Prostate gland (tissue), 2 donors: ENCODE results near the gene HOXA5. TPM values are rescaled to one million over a fixed set of nuclear protein-coding genes. Genes with fewer than 3 reads are reported as not detected.

ENCODE experiments used
- DNase-seq: peaks from one replicate; pipeline ENCODE4 v3.0.0-alpha.2; 2019; ENCODE audit warnings: low spot score
- H3K27ac ChIP-seq, 2 donors: fragments of 200-600 bp; sonication (generic); 2 replicates each; pipeline ENCODE4 v1.5.1; 2017 to 2019
- H3K27me3 ChIP-seq: fragments of 200-600 bp; sonication (generic); replicated peaks from 2 replicates; pipeline ENCODE4 v1.5.1; 2019; ENCODE audit not compliant: insufficient read depth
- H3K36me3 ChIP-seq, 2 donors: fragments of 200-600 bp; sonication (generic); 1 replicate in 1 of 2; 2 replicates in 1 of 2; pipeline versions ENCODE4 v1.5.1 to v1.8.1; 2017 to 2019
- H3K4me1 ChIP-seq: fragments of 200-600 bp; sonication (generic); replicated peaks from 2 replicates; pipeline ENCODE4 v1.5.1; 2019
- H3K4me3 ChIP-seq, 2 donors: fragments of 200-600 bp; sonication (generic); 2 replicates each; pipeline ENCODE4 v1.5.1; 2017 to 2019
- H3K9me3 ChIP-seq: fragments of 200-600 bp; sonication (generic); 2 replicates; pipeline ENCODE4 v1.5.1; 2017
- CTCF ChIP-seq, 4 experiments: fragments of 200-600 bp in 2 of 4; fragments of 450-650 bp in 2 of 4; sonication (generic) in 2 of 4; IDR thresholded peaks; 1 replicate in 3 of 4; 2 replicates in 1 of 4; pipeline ENCODE4 v1.5.1; 2016 to 2019; ENCODE audit warnings: antibody characterized with exemption in 4 of 4, mild to moderate bottlenecking in 2 of 4, moderate library complexity in 2 of 4
- POLR2A ChIP-seq: fragments of 450-650 bp; IDR thresholded peaks from one replicate; pipeline ENCODE4 v1.6.1; 2016; ENCODE audit warnings: antibody characterized with exemption, mild to moderate bottlenecking
- POLR2AphosphoS5 ChIP-seq: sonication (generic); formaldehyde crosslinking; IDR thresholded peaks from one replicate; pipeline ENCODE4 v1.6.1; 2017; ENCODE audit warnings: antibody characterized with exemption
- WGBS: methylation state at CpG from one replicate; pipeline ENCODE4 v1.1.5; 2018; 5-methylcytosine and 5-hydroxymethylcytosine counted together
- intact Hi-C: fragments of 100-400 bp; cut with DNase I; formaldehyde crosslinking; loops from one replicate; pipeline ENCODE4 v1.14.2; 2022
- total RNA-seq, 2 donors: library from RNA; depleted of rRNA; stranded (reverse); fragments of >200 nt; gene quantifications; one replicate each; pipeline ENCODE4 v1.1.0, GENCODE V29; 2016

The HOXA5 gene
- total RNA-seq, 2 donors from 2014 or later: 3.7 to 12.9 TPM

GRCh38 chr7:27169658-27170425 lies 26.4 kb upstream of the HOXA5 start:
- no peak for DNase-seq
- intact Hi-C loops: loop anchor here (5.0 kb wide), 1 partner anchor 968 kb away; the partner anchor contains the start of genes CBX3 and HNRNPA2B1
- Histone ChIP-seq H3K9me3 (no peaks in the 10 kb centered on the region), H3K4me3 (peak overlapping the region; percentile 61 to 80), H3K4me1 (no peaks in the 10 kb centered on the region), H3K36me3 (no peaks in the 10 kb centered on the region), H3K27me3 (no peaks in the 10 kb centered on the region), H3K27ac (peak overlapping the region; percentile 96)
- TF ChIP-seq CTCF (IDR thresholded peaks at IDR 0.05) (peak in 1 of 4 experiments; percentile 2), POLR2AphosphoS5 (no peak)
- WGBS: 5% methylated on average over 32 of the region's 46 CpGs

- H3K27ac ChIP-seq: peak overlapping the region; percentile 96
- H3K4me3 ChIP-seq: peak overlapping the region; percentile 61 to 80
- intact Hi-C loops: loop anchor here (5.0 kb wide), 1 partner anchor 966 kb away; the partner anchor contains the start of genes CBX3 and HNRNPA2B1
- no peaks in the 10 kb centered on the region for H3K27me3 ChIP-seq
- H3K36me3 ChIP-seq: no peaks in the 10 kb centered on the region
- H3K4me1 ChIP-seq: no peaks in the 10 kb centered on the region
- H3K9me3 ChIP-seq: no peaks in the 10 kb centered on the region
- TF ChIP-seq POLR2AphosphoS5: no peak
- peak; percentile 34 for TF ChIP-seq POLR2A
- no peak for TF ChIP-seq CTCF (IDR thresholded peaks at IDR 0.05)
- peak; percentile 79 for DNase-seq
- WGBS: 7% methylated on average over 25 of the region's 25 CpGs
Observed at GRCh38 chr7:27168265-27168947, 24.9 kb upstream of the HOXA5 start.

- H3K9me3 ChIP-seq: no peaks in the 10 kb centered on the region
- H3K4me3 ChIP-seq: peak overlapping the region; percentile 61 to 80
- no peaks in the 10 kb centered on the region for H3K27me3 ChIP-seq
Observed at GRCh38 chr7:27167916-27168264, 24.4 kb upstream of the HOXA5 start.

More at GRCh38 chr7:27167916-27168264, 24.4 kb upstream of the HOXA5 start:
- H3K27ac ChIP-seq: peak overlapping the region; percentile 96
- no peaks in the 10 kb centered on the region for H3K4me1 ChIP-seq
- no peaks in the 10 kb centered on the region for H3K36me3 ChIP-seq
- DNase-seq: no peak
- WGBS: 11% methylated on average over 4 of the region's 4 CpGs
- TF ChIP-seq CTCF (IDR thresholded peaks at IDR 0.05) (no peak), POLR2A (no peak), POLR2AphosphoS5 (no peak)
- intact Hi-C loops: loop anchor here (5.0 kb wide), 1 partner anchor 966 kb away; the partner anchor contains the start of genes CBX3 and HNRNPA2B1
